Activated CD4-positive, alpha-beta T cell treated with anti-CD3 and anti-CD28 coated beads for 48 hours (primary cell): ENCODE measurements around the gene SCN2A.

Experiments used
- DNase-seq: peaks from one replicate; pipeline ENCODE4 v3.0.0-alpha.2; 2020

The SCN2A gene

DNA sequence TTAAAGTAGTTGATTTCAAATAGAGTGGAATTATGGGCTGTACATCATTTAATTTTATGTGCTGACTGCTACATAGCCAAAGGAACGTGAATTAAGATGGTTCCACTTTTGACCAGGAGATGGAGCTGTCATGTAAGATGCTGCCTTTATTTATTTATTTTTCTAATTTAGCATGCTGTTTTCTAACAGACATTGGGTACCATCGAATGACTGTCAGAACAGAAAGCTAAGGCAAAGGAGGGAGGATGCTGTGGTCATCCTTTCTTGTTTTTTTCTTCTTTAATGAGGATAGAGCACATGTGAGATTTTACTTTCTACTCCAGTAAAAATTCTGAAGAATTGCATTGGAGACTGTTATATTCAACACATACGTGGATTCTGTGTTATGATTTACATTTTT is at the start of gene SCN2A:
Gene SCN2A, plus strand, starts transcription at position 185 of the 400 bp plus-strand sequence. CDS start 56,410 bp downstream, outside the sequence.
- no peak for DNase-seq

DNA sequence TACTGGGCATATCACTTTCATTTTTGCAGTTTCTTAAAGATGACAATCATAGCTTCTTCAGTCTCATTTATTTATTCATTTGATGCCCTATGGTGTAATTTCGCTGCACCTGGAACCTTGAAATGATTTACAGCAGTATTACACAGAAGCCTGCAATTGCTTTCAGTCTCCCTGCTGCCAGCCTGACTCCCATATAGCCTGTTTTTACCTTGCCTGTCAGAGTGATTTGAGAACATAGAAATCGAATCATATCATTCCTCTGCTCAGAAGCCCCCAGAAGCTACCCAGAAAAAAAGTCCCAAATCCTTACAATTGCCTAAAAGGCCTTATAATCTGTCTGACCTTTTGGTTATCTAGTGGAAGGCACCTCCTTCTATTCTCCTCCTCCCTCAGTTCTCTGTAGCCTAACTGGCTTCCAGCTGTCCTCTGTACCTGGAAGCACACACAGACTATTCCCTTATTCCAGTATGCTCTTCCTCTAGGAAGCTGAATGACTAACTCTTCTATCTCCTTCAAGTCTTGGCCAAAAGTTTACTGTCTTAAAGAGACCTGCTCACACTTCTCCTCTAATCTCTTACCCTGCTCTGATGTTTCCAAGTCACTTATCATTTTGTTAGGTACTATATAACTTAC is 48.0 kb upstream of the SCN2A start:
- DNase-seq, result no peak

DNA sequence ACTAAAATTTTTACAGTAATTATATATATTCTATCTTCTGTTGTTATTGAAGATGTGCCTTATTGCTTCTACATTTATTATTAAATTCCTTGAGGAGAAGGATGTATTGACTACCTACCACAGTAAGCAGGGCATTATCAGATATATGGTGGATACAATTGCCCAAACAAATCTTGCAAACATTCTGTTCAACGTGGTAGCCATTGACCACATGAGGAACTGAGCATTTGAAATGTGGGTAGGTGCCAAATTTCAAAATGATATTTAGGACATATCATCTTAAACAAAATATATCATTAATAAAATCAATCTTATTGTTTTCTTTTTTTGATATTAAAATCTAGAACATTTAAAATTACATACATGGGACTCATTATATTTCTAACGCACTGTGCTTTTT is 46.5 kb upstream of the SCN2A start:
- no peak for DNase-seq

DNA sequence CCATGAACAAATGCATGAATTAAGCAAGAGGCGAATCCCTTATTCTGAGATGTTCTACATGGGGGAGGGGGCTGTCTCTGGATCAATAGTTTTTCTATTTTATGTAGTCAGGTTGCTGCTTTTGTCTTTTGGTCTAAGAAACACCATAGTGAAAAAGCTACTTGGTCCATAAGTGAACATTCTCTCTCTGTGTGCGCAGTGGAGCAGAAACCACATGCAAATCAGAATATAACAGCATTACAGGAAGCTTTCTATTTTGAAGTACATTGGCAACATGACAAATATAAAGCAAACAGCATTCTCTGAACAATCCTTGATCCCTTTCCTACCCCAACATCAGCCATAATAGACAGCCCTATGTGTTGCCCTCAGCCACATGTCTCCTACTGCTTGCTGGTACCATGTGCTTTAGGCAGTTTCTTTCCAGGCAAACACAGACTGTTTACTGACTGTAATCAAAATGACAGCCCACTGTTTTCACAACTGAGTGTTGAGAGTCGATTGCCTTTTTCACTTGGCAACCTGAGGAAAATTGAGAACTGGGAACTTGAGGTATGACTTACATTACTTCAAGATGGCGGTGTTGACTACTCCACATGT is 45.9 kb upstream of the SCN2A start:
- DNase-seq, result no peak

- DNase-seq, result no peak
Measured at GRCh38 chr2:165196411-165196810, 42.8 kb upstream of the SCN2A start.

DNA sequence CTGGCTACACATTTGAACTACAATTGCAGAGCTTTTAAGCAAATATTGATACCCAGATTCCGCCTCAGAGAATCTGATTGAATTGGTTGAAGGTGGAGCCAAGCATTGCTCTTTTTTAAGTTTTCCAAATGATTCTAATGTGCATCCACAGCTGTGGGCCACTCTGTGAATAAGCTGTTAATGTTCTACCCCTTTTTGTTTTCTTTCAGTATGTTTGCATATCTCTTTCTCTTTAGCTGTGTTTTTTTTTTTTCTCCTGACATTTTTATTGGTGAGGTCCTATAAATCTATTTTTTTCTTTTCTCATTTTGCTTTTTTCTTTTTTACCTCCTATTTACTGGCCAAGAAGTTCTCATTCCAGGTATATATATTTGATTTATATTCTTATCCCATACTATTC is 41.9 kb upstream of the SCN2A start:
- no peak for DNase-seq

- no peak for DNase-seq
Measured at GRCh38 chr2:165198181-165198580, 41.0 kb upstream of the SCN2A start.

- no peak for DNase-seq
Measured at GRCh38 chr2:165202239-165202638, 37.0 kb upstream of the SCN2A start.

- peak; percentile 8 for DNase-seq
Measured at GRCh38 chr2:165203689-165204559, 35.3 kb upstream of the SCN2A start, which contains the start of gene SCN3A. SCN3A (minus strand) TSS chr2:165204050; CDS start chr2:165176394, 27,656 bp downstream.

- DNase-seq, result no peak
Measured at GRCh38 chr2:165205865-165206264, 33.3 kb upstream of the SCN2A start.

DNA sequence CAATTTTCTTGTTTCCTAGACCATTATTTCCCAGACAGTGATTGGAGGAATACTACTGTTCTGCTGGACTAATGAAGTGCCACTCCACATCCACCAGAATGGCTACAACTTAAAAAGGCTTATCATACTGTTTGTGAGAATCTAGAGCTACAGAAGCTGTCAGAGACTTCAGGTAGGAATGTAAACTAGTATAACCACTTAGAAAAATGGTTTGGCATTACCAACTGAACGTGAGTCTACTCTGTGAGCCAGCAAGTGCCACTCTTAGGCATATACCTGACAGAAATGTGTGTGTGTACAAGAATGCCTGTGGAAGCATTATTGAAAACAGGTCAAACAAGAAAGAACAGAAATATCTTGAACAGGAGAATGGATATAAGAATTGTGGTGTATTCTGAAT is 31.1 kb upstream of the SCN2A start:
- no peak for DNase-seq

DNA sequence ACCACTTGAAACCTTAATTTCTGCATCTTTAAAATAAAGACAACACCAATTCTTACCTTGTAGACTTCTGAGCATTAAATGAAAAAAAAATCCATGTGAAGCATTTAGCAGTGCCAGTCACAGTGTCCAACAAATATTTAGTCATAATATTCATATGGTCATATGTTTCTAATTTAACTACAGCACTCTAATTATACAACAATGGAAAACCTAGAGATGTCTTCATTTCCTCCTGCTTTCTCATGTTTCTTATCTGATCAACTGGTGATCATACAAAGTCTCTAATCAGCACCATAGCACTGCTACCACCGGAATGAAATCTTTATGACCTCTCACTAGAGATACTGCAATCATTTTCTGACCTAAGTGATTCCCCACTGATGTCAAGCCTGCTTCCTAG is 25.1 kb upstream of the SCN2A start:
- DNase-seq, result no peak

- DNase-seq, result no peak
Measured at GRCh38 chr2:165219481-165219880, 19.7 kb upstream of the SCN2A start.

GRCh38 chr2:165224941-165225340 is 14.3 kb upstream of the SCN2A start:
- DNase-seq, result no peak

- no peak for DNase-seq
Measured at GRCh38 chr2:165227571-165227970, 11.6 kb upstream of the SCN2A start.

DNA sequence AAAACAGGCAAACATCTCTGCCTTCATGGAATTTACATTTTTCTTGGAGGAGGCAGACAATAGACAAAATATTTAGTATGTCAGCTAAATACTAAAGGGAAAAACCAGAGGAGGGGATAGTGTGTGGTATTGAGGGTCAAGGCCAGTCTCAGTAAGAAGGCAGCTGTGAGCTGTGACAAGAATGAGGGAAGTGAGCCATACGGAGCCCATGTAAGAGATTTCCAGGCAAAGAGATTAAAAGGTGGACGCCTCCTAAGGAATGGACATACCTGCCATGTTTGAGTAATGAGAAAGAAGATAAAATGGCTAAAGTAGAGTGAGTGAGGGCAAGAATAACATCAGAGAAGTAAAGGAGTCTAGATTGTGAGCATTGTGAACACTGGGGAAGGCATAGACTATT is 2.2 kb upstream of the SCN2A start:
- no peak for DNase-seq

DNA sequence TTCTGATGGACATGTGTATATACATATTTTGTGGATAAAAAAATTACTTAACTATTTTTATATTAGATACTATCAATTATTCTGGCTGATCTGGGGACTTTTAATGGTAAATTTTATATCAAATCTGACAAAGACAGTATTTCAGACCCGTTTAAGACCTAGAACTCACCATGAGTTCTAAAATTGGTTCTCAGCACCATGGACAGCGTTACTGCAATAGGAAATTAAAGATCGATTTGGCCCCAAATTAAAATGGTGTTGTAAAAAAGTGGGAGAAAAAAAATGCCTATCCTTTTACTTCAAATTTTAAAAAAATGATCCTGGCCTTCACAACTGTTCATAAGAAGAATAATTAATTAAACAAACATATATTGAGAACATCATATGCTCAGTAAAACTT is 919 bp upstream of the SCN2A start:
- DNase-seq, result no peak

DNA sequence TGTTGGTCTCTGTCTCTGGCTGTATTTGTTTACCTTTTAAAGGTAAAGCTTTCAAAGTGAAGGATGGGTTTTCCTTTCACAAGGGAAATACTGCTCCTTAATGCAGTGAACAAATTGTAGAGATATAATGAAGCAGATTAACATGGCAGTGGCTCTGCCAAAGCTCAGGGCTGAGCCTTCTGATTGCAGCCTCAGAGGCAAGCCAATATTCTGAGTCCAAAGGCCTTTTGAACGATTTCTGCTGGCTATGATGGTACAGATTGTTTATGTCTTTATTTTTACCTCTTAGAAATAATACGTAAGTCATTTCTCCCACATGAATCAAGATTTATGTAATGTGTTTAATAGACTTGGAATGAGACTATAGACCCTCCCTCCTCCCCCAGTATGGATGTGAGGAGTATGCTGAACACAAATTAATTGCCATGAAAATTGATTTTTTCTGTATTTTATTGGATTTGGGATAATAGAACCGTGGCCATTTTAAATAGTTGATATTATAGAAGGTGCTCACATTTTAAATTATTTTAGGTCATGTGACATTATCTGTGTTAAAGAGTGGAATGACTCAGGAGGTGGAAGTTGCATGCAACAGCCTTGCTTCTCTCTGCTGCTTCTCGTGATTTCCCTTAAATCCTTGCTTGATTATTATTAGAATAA is 772 bp downstream of the SCN2A start:
- no peak for DNase-seq

DNA sequence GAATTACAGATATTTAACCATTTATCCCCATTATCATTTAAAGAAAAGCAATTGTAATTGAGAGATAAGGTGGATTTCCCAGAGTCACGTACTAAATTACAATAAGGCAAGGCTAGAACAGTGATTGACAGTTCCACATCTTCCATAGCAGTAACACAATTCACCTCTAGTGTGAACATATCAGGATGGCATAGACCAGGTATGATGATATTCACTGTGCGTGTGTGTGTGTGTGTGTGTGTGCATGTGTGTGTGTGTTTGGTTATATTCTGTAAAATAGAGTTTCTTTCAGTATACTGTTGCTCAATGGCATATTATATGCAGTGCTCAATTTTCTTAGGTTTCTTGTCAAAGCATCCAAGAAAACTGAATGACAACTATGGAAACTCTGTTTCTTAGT is 1.7 kb downstream of the SCN2A start:
- no peak for DNase-seq

GRCh38 chr2:165245081-165245793 is 6.0 kb downstream of the SCN2A start:
- DNase-seq, result no peak

GRCh38 chr2:165248238-165248637 is 9.0 kb downstream of the SCN2A start:
- DNase-seq, result no peak

- DNase-seq, result no peak
Measured at GRCh38 chr2:165251366-165251765, 12.2 kb downstream of the SCN2A start.

DNA sequence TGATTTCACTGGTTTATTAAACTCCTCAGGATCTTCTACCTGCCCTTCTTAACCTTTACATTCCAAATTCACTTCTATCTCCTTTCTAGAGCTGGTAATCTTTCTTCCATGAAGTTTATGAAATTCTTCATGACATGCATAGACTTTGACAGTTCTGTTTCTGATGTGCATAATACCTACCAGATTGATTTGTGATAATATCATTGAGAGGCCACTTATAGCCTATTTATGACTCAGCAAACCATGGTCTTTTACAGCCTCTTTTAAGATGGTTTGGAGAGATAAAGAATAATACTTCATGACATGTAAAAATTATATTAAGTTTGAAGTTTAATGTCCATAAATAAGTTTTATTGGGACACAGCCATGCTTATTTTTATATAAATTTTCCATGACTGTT is 14.0 kb downstream of the SCN2A start:
- DNase-seq, result no peak
